Measurements from ENCODE around the gene BBS4.
A peak's percentile ranks its signal among the peaks of the same experiment; 100 is the strongest.

GRCh38 chr15:72732516-72732915 is 46.5 kb downstream of the BBS4 start:
- TF ChIP-seq, protein P1, sequence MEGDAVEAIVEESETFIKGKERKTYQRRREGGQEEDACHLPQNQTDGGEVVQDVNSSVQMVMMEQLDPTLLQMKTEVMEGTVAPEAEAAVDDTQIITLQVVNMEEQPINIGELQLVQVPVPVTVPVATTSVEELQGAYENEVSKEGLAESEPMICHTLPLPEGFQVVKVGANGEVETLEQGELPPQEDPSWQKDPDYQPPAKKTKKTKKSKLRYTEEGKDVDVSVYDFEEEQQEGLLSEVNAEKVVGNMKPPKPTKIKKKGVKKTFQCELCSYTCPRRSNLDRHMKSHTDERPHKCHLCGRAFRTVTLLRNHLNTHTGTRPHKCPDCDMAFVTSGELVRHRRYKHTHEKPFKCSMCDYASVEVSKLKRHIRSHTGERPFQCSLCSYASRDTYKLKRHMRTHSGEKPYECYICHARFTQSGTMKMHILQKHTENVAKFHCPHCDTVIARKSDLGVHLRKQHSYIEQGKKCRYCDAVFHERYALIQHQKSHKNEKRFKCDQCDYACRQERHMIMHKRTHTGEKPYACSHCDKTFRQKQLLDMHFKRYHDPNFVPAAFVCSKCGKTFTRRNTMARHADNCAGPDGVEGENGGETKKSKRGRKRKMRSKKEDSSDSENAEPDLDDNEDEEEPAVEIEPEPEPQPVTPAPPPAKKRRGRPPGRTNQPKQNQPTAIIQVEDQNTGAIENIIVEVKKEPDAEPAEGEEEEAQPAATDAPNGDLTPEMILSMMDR (conservative IDR thresholded peaks at IDR 0.05 in 1 of 2, IDR thresholded peaks at IDR 0.05 in 1 of 2; ENCODE audit: low read depth in 1 of 2, low read length in 2 of 2) = peak in 1 of 2 donors; percentile 4
- no peak for TF ChIP-seq EZH2 (IDR thresholded peaks at IDR 0.05; ENCODE audit: low read length, missing control alignments)

Data from fibroblast of lung (primary cell).